ENCODE data around the gene PLCB1. TPM values are rescaled to one million over a fixed set of nuclear protein-coding genes. Genes with fewer than 3 reads are reported as not detected.

The PLCB1 gene
- polyA plus RNA-seq, 1 donor, result 15.9 TPM

DNA sequence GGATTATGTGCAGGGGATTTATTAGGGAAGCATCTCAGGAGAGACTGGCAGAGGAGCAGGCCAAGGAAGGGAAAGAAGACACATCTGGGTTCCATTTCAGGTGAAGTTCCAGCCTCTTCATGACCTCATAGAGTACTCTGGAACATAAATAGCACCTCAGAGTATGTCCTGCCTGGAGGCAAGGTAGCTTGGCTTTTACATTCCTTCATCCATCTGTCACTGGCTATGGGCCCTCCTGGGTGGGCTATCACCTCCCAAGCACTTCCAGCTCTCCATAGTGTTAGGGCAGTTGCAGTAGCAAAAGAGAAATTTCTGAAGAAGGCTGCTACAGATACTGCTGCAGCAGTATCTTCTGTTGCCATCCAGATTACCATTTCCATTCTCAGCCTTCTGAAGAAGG, 116.0 kb downstream of the PLCB1 start:
- DNase-seq, result no peak

DNA sequence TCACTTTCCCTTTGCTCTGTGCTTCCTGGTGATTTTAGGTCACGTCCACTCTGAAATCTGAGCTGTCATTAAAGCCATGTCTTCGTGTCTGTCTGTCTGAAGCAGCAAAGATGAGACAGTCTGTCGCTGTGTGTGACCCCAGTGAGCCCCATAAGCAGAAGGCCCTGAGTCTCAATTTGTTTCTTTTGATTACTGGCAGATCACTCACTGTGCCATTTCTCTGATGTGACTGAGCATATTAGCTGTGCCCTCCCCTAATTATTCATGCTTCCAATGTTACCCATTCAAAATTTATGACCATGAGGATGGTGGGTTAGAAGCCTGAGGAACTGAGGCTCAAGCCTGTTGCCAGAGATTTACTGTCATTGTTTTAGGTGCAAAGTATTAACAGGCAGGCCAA, 117.6 kb downstream of the PLCB1 start:
- DNase-seq, result no peak

DNA sequence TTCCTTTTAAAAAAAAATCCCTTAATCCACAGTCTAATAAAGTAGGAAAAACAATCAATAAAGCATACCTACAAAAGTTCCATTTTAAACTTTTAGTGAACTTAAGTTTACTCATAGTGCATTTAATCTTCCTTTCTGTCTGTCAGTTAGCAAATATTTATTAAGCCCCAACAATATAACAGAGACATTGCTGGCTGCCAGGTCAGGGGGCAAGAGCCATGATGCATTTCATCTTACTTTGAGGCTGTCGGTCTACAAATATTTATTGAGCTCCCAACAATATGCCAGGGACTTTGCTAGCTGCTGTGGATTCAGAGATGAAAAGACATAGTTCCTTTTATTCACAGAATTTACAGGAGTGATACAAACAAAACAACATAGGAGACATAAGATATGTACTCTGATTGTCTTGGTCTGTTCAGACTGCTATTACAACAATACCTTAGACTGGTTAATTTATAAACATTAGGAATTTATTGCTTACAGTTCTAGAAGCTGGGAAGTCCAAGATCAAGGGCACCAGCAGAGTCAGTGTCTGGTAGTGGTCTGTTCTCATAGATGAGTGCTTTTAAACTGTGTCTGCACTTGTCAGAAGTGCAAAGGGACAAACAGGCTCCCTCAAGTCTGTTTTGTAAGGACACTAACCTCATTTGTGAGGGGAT, 118.6 kb downstream of the PLCB1 start:
- no peak for DNase-seq

DNA sequence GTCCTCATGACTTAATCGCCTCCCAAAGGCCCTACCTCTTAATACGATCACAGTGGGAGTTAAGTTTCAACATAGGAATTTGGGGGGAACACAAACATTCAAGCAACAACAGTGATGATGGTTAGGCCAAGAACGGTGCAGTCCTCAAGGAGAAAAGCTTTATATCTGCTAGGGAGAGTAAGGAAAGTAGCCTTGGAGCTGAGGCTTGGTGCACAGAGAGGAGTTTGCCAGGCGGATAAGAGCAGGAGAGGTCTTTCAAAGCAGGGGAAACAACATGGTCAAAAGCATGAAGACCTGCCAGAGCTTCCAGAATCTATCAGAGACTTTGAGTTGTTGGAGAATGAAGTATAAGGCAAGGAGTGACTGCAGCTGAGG, 119.1 kb downstream of the PLCB1 start:
- no peak for DNase-seq

DNA sequence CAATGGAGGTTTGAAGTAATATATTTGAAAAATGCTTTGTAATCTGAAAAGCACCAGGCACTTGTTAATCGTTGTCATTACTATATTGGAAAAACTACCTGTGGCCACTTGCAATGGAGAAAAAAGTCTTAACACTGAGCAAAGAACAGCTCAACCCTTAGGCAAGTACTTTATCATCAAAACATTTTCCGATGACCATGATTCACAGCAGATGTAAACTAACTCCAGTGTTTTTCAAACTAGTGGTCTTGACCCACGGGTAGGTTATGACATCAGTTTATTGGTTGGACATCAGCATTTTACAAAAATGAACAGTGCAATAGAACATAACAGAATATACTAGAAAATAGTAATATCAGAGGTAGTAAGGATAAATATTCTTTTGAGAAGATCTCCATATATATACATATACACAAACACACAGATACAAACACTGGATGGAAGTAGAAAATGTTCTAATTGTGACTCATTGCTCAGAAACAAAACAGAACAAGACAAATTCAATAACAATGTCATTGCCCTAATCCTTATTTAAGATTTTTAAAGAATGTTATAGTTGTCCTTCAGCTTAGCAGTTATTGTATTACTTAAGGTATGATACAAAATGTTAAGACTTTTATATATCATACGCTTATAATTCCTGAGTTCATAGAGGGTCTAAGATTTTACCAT, 123.0 kb downstream of the PLCB1 start:
- DNase-seq, result no peak

DNA sequence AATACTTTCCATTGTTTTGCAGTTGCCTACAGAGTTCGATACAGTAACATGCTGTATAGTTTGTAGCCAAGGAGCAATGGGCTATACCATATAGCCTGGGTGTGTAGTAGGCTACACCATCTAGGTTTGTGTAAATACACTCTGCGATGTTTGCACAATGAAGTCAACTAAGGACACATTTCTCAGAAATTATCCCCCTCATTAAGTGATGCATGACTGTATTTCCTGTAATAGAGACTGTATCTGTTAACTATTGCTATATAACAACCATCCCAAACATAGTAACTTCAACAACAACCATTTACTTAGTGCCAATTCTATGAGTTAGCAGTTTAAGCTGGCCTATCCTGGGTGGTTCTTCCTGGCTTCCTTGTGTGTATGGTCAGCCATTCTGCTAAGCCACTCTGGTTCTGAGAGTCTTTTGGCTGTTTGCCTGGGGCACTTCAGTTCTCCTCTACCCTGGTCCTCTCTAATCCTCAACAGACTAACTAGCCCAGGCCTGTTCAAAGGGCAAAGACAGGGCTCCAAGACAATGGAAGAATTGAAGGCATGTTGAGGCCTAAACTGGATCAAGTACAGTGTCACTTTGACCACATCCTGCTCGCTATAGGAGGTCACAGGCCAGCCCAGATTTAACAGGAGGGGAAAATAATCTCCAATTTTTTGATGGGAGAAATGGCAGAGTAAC, 124.0 kb downstream of the PLCB1 start:
- no peak for DNase-seq

DNA sequence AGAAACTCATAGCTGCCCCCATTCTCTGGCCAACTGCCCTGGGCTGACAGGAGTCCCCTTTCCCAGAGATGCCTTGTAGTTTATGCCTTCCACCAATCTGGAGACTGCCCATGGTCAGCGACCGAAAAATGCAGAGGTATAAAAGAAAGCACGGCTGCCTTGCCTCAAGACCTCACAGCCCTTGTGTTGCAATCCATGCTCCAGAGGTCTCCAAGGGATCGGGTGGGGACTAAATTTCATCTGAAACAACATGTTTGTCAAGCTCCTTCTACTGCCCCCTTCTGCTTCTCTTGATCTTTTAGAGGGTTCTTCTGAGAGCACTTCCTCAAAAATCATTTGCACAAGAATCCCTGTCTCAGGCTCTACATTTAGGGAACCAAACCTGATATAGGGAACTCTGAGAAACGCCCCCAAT, 128.8 kb downstream of the PLCB1 start:
- no peak for DNase-seq

DNA sequence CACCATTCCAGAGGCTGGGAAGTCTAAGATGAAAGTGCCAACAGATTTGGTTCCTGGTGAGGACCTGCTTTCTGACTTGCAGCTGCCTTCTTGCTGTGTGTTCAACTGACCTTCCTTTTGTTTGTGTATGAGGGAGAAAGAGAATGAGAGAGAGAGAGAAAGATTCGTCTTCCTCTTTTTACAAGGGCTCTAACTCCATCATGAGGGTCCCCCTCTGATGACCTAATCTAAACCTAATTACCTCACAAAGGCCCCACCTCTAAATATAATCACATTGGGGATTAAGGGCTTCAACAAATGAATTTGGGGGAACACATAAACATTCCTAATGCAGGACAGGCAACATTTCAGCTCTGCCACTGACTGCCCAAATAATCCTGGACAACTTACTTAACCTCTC, 130.7 kb downstream of the PLCB1 start:
- DNase-seq, result no peak

DNA sequence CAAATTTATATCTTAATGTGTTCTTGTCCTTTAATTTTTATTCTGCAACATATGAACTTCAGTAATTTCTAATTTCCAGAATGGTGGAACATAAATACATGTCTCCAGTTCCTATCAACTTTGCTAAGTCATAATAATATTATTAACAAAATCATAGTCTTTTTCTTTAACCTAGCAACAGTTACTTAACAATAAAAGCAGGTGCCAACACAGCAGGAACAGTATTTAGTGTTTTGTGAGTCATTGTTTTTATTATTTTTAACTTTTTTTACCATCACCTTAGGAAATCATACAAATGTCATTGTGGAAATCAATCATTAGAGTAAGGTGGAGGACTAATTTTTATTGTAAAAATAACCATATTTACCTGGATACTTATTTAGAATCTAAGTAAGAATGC, 133.5 kb downstream of the PLCB1 start:
- DNase-seq, result no peak

DNA sequence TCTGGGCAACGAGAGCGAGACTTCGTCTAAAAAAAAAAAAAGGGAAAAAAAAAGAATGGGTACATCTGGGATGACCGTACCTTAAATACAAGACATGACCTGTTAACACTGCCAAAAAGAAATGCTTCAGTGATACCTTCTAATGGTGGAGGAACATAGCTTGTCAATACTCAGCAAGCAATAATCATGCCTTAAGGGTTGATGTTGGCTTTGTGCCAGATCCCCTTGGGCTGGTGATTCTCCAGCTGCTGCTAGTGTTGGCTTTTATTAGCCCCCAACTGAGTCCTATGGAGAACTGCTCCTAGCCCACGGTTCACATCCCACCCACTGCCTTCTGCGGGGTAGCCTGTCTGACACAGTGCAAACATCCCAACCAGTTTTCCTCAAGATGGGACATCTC, 134.9 kb downstream of the PLCB1 start:
- no peak for DNase-seq

DNA sequence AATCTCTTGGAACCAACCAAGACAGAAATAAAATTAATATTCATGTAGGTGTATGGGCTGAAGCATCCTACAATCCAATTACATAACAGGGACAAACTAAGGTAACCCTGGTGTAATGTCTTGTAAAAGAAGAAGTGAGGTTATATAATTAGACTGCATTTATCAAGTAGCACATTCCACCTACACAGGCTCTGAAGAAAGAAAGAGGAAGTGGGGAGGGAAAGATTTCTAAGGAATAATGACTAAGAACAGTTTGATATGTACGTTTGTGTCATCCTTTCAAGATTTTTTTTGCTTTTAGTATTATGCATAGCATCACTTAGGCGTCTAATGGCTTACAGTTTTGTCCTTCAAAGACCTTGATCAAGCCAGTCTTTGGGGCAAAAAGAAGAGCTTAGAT, 139.7 kb downstream of the PLCB1 start:
- no peak for DNase-seq

DNA sequence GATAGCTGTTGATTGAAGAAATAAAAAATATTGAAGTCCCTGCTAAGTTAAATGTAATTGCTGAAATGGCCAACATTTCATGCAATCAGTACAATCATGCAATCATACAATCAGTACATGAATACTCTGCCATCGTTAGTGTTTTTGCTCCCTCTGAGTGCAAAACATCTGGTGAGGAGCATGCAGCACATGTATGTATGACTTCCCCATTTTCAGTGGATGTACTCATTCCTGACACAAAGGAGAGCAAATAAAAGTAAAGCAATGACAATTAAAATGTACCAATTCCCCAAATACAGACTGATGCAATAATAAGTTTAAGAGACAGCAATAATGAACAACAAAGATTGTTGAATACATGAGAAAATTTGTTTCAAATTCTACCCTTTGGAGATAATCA, 140.7 kb downstream of the PLCB1 start:
- DNase-seq, result no peak

DNA sequence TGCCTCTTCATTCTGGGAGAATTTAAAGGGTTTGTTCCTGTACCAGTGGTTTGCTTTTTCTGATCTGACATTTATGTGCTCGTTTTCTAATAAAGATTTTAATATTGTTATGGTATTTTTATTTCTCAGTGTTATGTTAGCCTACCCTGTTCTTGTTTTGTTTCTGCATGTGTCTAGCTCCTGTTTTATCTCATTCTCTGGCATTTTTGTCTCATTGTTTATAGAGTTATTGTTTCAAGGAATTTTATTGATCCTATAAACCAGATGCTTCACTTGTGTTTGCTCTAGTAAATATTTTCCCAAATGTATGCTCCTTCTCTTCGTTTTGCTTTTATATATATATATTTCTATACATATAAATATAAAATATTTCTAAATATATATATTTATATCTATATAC, 152.8 kb downstream of the PLCB1 start:
- no peak for DNase-seq

DNA sequence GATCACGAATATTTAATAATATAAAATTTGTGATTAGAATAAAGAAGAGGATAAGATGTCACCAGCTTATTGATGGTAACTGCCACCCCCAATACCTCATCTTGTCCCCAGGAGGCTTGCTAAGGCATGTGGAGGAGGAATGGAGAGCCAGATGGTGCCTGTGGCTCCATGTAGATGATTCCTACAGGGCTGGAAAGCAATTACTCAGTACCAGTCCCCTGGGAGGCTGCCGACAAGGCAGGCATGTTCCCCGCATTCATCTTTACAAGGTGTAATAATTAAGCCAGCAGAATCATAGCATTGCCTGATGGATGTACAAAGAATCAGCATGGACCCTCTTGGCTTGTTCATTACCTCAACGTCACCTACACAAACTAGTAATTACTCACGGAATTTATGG, 155.3 kb downstream of the PLCB1 start:
- no peak for DNase-seq

DNA sequence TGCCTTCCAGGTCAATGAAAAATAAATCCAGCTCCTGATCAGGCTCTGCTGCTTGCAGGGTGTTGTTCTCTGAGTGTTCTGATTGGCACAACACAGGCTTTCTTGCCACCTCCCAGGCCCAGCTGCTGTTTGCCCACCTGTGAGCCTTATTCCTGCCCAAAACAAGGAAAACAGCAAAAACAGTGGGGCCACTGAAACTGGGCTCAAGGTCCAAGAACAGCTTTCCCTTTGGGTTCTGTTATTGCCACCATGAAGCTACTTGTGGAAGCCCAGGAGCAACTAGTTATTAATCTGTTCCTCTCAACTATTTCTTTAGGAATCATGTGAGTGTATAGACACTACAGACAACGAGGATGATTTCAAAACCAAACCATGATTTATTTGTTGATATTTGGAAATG, 159.1 kb downstream of the PLCB1 start:
- no peak for DNase-seq

DNA sequence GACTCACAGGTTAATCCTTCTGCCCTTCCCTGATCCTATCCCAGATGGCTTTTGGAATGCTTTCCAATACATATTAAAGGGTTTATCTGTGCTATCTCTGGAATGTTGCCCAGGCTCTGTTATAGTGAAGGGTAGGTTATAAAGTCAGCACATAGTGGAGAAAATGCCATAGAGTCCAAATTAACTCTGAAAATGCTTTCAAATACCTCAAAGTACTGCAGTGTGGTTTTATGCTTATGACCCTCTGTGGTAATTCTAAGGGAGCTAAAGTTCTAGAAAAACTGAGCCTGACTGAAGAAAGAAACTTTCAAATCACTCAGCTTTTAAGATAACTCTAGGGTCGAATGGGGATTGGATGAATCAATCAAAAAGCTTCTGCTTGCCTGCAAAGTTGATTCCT, 159.8 kb downstream of the PLCB1 start:
- no peak for DNase-seq

DNA sequence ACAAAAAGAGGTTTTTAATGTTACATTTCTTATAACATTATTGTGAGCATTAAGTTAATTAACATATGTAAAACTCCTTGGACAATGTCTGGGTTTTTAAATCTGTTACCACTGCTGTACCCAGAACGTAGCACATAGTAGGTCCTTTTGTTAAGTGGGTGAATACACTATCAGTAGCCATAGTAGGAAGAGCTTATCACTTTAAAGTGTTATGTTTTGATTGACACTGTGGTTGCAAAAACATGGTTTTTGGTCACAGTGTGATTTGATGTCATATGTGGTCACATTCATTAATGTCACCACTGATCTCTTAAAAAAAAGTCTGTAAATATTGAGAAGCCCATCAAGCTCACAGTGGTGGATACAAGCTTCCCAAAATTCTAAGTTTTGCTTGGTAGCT, 160.7 kb downstream of the PLCB1 start:
- no peak for DNase-seq

DNA sequence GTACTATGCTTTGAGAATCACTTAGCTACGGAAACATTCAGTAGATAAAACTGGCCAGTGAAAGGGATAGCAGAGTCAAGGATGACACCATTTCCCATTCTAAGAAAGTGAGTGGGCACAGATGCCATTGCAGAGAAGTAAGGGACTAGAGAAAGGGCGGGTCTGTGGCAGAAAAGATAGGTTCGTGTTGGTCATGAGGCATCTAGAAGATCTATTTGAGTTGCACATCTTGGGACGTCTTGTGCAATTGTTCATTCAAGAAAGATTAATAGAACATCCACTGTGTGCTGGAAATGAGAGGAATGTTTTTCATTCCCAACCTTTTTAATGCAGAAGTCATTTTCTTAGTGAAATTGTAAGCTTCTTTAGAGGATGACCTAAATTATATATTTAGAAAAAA, 161.7 kb downstream of the PLCB1 start:
- no peak for DNase-seq

DNA sequence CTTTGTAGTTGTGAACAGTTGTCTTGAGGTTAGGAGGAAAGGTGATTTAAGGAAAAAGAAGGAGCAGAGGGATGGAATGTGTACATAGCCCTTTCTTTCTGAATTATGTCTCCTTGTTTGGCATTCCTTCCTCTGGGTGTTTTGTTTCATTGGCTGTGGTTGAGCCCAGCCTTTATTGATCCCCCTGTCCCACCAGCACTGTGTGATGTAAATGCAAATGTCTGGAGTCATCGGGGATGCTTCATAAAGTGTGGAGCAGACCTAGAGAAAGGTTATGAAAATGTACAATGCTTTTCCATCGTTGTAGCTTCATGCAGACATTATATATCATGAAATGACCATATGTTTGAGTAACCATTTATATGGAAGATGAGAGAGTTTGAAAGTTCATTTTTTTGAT, 164.5 kb downstream of the PLCB1 start:
- no peak for DNase-seq

DNA sequence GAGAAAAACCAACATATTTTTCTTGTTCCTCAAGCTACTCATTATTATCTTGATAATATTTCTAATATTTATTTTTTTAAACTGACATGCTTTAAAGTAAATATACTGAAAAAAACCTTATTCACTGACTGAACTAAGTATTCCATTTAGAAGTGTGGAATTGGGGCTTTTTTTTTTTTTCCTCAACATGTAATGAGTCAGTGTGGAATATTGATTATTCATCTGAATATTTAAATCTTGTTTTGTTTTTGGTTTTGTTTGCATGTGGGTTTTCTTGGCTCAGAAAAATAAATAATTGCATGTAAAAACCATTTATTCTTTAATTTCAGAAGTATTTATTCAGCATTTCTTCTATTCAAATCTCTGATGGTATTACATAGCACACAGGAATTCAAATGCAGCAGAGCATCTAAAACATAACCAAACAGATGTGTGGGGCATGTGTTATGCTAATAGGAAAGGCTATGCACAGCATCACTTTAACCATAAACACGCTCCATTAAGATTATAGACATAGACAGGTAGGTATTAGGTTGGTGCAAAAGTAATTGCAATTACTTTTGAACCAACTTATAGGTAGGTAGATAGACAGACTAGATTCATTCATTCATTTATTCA, 166.5 kb downstream of the PLCB1 start:
- no peak for DNase-seq

DNA sequence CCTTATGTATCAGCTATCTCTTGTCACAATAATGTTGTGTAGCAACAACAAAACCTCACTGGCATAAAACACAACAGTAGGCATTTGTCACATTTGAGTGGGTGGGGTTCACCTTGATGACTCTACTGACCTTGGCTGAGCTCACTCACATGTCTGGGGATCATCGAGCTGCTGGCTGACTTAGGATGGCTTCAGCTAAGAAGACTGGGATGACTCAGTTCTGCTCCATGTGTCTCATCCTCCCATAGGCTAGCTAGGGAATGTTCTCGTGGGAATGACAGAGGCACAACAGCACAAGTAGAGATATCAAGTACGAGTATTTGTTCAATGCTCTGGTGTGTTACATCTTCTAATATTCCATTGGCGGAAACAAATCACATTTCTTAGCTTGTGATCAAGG, 167.9 kb downstream of the PLCB1 start:
- DNase-seq, result no peak

DNA sequence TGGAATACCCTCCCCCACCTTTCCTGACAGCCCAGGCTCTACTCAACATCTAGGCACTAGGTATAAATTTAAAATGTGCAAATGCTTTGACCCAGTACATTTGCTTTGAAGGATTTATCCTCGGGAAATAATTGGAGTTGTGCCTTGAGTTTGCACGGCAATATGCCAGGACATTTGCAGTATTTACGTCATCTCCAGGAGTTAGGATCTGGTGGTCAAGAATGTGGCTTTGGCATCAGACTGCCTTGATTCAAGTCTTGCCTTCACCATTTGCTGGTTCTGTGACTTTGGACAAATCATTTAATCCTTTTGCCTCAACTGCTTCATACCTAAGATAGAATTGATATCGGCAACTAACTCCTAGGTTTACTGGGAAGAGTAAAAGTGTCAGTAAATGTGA, 169.6 kb downstream of the PLCB1 start:
- DNase-seq, result no peak

DNA sequence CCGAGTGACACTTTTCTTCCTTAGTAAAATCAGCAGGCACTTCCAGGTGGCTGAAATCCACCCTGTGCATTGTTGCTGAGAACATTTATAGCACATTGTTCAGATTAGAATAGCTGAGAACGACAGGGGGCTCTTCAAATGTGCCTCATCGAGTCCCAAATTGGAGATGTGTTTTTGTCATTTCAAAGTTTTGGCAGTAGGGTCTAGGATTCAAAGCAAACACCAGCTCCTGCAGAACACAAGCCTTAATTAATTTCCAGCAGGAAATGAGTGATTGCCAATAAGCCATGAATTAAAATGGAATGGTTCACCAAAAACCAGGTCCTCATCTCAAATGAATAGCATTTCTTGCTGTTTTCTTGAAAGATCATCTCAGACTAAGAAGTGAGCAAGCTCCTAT, 171.6 kb downstream of the PLCB1 start:
- no peak for DNase-seq

Data from hindlimb muscle (tissue), 1 donor.